HEK293 (cell line): ENCODE data around the gene PGBD5.

Source experiments
- HOXA7 ChIP-seq: sonication (generic); formaldehyde crosslinking; IDR thresholded peaks from 2 replicates; pipeline ENCODE4 v1.8.1; 2022; ENCODE audit warnings: missing genetic modification reagents, borderline replicate concordance
- MEIS1 ChIP-seq: sonication (generic); formaldehyde crosslinking; IDR thresholded peaks from 2 replicates; pipeline ENCODE4 v1.8.1; 2022; ENCODE audit warnings: missing genetic modification reagents, mild to moderate bottlenecking, borderline replicate concordance
- TCF7L2 ChIP-seq: IDR thresholded peaks from 2 replicates; pipeline ENCODE4 v1.6.1; 2011; ENCODE audit warnings: low read depth, mild to moderate bottlenecking, inconsistent platforms, low read length, moderate library complexity, borderline replicate concordance
- ZFHX2 ChIP-seq: fragments of 450-650 bp; formaldehyde crosslinking; conservative IDR thresholded peaks from 2 replicates; pipeline ENCODE4 v1.5.1; 2016; ENCODE audit warnings: missing biosample characterization, missing genetic modification characterization
- ZNF140 ChIP-seq: fragments of 450-650 bp; formaldehyde crosslinking; IDR thresholded peaks from 2 replicates; pipeline ENCODE4 v1.5.1; 2016; ENCODE audit warnings: missing biosample characterization, missing genetic modification characterization
- ZNF214 ChIP-seq: fragments of 450-650 bp; formaldehyde crosslinking; IDR thresholded peaks from 2 replicates; pipeline ENCODE4 v1.5.1; 2017; ENCODE audit warnings: missing biosample characterization, mild to moderate bottlenecking, missing genetic modification characterization, borderline replicate concordance
- ZNF654 ChIP-seq: fragments of 450-650 bp; formaldehyde crosslinking; IDR thresholded peaks from 2 replicates; pipeline ENCODE4 v1.5.1; 2016; ENCODE audit warnings: low read depth, missing biosample characterization, missing genetic modification characterization
- ZNF76 ChIP-seq: fragments of 450-650 bp; formaldehyde crosslinking; IDR thresholded peaks from 2 replicates; pipeline ENCODE4; 2016; ENCODE audit warnings: low read depth, missing biosample characterization, missing genetic modification characterization, borderline replicate concordance
- ZNF830 ChIP-seq: fragments of 450-650 bp; IDR thresholded peaks from 2 replicates; pipeline ENCODE4 v1.5.0; 2018; ENCODE audit warnings: missing biosample characterization, missing genetic modification characterization, low read depth, mild to moderate bottlenecking, moderate library complexity
- TF ChIP-seq, protein P1 (sequence below): fragments of 450-650 bp; formaldehyde crosslinking; IDR thresholded peaks from 2 replicates; pipeline ENCODE4 v1.5.1; 2016; ENCODE audit warnings: missing biosample characterization, missing genetic modification characterization
- TF ChIP-seq, protein P2 (sequence below): fragments of 450-650 bp; formaldehyde crosslinking; IDR thresholded peaks from 2 replicates; pipeline ENCODE4 v1.5.1; 2016; ENCODE audit warnings: missing biosample characterization, missing genetic modification characterization

DNA sequence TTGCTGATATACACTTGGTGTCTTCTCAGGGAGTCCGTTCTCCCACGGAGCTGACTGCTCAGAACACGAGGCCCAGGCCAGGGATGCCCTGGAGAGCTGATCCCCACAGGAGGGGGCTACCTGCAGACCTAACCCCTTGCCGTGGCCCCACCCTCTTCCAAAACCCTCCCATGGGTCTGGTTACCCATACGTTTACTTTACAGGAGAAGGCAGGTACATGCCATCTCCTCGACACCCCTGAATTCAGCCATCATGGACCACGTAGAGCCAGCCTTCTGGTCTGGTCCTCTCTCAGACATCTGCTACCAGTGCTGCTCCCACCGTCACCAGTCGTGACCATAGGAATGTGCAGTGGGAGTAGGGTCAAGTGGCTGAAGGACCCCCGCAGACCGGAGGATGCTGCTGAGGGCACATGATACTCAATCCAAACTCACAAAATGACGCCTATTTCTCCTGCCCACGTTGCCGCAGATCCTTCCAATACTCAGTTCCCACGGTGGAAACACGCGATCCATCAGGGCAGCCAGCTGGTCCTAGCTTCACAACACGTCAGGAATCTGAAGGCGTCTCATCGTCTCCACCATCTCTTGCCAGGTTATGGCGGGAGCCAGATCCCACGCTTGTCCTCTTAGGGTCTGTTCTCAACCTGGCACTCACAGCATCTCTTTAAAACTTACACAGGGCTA lies 26.7 kb downstream of the PGBD5 start:
- TF ChIP-seq, protein P1, sequence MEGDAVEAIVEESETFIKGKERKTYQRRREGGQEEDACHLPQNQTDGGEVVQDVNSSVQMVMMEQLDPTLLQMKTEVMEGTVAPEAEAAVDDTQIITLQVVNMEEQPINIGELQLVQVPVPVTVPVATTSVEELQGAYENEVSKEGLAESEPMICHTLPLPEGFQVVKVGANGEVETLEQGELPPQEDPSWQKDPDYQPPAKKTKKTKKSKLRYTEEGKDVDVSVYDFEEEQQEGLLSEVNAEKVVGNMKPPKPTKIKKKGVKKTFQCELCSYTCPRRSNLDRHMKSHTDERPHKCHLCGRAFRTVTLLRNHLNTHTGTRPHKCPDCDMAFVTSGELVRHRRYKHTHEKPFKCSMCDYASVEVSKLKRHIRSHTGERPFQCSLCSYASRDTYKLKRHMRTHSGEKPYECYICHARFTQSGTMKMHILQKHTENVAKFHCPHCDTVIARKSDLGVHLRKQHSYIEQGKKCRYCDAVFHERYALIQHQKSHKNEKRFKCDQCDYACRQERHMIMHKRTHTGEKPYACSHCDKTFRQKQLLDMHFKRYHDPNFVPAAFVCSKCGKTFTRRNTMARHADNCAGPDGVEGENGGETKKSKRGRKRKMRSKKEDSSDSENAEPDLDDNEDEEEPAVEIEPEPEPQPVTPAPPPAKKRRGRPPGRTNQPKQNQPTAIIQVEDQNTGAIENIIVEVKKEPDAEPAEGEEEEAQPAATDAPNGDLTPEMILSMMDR, result no peak
- TF ChIP-seq, protein P2, sequence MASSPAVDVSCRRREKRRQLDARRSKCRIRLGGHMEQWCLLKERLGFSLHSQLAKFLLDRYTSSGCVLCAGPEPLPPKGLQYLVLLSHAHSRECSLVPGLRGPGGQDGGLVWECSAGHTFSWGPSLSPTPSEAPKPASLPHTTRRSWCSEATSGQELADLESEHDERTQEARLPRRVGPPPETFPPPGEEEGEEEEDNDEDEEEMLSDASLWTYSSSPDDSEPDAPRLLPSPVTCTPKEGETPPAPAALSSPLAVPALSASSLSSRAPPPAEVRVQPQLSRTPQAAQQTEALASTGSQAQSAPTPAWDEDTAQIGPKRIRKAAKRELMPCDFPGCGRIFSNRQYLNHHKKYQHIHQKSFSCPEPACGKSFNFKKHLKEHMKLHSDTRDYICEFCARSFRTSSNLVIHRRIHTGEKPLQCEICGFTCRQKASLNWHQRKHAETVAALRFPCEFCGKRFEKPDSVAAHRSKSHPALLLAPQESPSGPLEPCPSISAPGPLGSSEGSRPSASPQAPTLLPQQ (tag by site-specific recombination), result no peak
- TF ChIP-seq ZNF140 (no peak), HOXA7 (no peak), ZFHX2 (tag by site-specific recombination) (no peak), ZNF76 (no peak), ZNF830 (tag by site-specific recombination) (no peak), MEIS1 (CRISPR knock-in tag) (no peak), ZNF654 (tag by site-specific recombination) (no peak), ZNF214 (tag by site-specific recombination) (no peak), TCF7L2 (no peak)
